ENCODE results near the gene CD82. TPM values are rescaled to one million over a fixed set of nuclear protein-coding genes. Genes with fewer than 3 reads are reported as not detected.

The CD82 gene
- total and polyA plus RNA-seq, 2 donors from 2014 or later, result 59.3 to 94.4 TPM

DNA sequence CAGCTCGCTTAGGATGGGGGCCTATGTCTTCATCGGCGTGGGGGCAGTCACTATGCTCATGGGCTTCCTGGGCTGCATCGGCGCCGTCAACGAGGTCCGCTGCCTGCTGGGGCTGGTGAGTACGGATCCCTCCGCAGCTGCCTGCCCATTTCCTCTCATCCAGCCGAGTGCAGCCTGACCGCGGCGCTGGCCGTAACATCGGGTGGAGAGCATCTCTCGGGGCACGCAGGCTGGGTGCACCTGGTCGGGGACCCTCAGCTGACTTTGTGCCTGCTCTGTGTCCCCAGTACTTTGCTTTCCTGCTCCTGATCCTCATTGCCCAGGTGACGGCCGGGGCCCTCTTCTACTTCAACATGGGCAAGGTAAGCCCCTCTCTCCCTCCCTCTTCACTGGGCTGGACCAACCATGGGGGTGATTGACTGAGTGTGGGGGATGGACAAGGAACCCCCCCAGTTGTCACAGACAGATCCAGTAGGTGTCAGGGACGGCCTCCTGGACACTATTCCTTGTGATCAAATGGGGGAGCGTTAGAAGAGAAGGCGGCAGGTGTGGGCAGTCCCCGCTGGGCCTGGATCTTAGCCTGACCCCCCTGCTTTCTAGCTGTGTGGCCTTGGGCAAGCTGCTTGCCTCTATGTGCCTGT, 39.7 kb downstream of the CD82 start:
- Histone ChIP-seq H3K4me1 (ENCODE audit: control insufficient read depth in 2 of 3, insufficient read depth in 2 of 3, low read depth in 1 of 3, low read length in 3 of 3) (no peaks in the 10 kb centered on the region), H3K27me3 (ENCODE audit: control insufficient read depth, insufficient read depth, low read length) (no peaks in the 10 kb centered on the region), H3K9me3 (ENCODE audit: control insufficient read depth in 2 of 3, insufficient read depth in 1 of 3, low read length in 3 of 3) (no peaks in the 10 kb centered on the region), H3K4me3 (ENCODE audit: low read length in 3 of 3) (no peak overlapping the region), H3K36me3 (ENCODE audit: control insufficient read depth in 2 of 3, insufficient read depth in 3 of 3, low read length in 3 of 3) (peaks cover 0 to 2% (median 0%) of the 10 kb centered on the region in 3 donors), H3K9ac (ENCODE audit: low read length in 3 of 3) (no peak overlapping the region), H3K27ac (ENCODE audit: low read depth in 2 of 2, low read length in 2 of 2) (no peak overlapping the region)
- intact Hi-C loops (cut with DNase I), result no loop called here
- no peak for TF ChIP-seq CTCF (IDR thresholded peaks at IDR 0.05; ENCODE audit: borderline replicate concordance, extremely low read depth, insufficient read depth)
- no peak for FAIRE-seq
- no peak for DNase-seq

- TF ChIP-seq CTCF (IDR thresholded peaks at IDR 0.05; ENCODE audit: borderline replicate concordance, extremely low read depth, insufficient read depth), result no peak
- Histone ChIP-seq H3K27me3 (ENCODE audit: control insufficient read depth, insufficient read depth, low read length) (no peaks in the 10 kb centered on the region), H3K36me3 (ENCODE audit: control insufficient read depth in 2 of 3, insufficient read depth in 3 of 3, low read length in 3 of 3) (no peaks in the 10 kb centered on the region), H3K4me1 (ENCODE audit: control insufficient read depth in 2 of 3, insufficient read depth in 2 of 3, low read depth in 1 of 3, low read length in 3 of 3) (no peaks in the 10 kb centered on the region), H3K9me3 (ENCODE audit: control insufficient read depth in 2 of 3, insufficient read depth in 1 of 3, low read length in 3 of 3) (no peaks in the 10 kb centered on the region), H3K27ac (ENCODE audit: low read depth in 2 of 2, low read length in 2 of 2) (no peak overlapping the region), H3K9ac (ENCODE audit: low read length in 3 of 3) (no peak overlapping the region), H3K4me3 (ENCODE audit: low read length in 3 of 3) (no peak overlapping the region)
- no peak for DNase-seq
- FAIRE-seq, result no peak
- intact Hi-C loops (cut with DNase I), result no loop called here
Observed at GRCh38 chr11:44605965-44606364, 40.5 kb downstream of the CD82 start.

GRCh38 chr11:44606472-44606871, 41.0 kb downstream of the CD82 start:
- Histone ChIP-seq H3K4me1 (ENCODE audit: control insufficient read depth in 2 of 3, insufficient read depth in 2 of 3, low read depth in 1 of 3, low read length in 3 of 3) (no peaks in the 10 kb centered on the region), H3K9me3 (ENCODE audit: control insufficient read depth in 2 of 3, insufficient read depth in 1 of 3, low read length in 3 of 3) (no peaks in the 10 kb centered on the region), H3K36me3 (ENCODE audit: control insufficient read depth in 2 of 3, insufficient read depth in 3 of 3, low read length in 3 of 3) (no peaks in the 10 kb centered on the region), H3K27ac (ENCODE audit: low read depth in 2 of 2, low read length in 2 of 2) (no peak overlapping the region), H3K4me3 (ENCODE audit: low read length in 3 of 3) (no peak overlapping the region), H3K9ac (ENCODE audit: low read length in 3 of 3) (no peak overlapping the region), H3K27me3 (ENCODE audit: control insufficient read depth, insufficient read depth, low read length) (no peaks in the 10 kb centered on the region)
- TF ChIP-seq CTCF (IDR thresholded peaks at IDR 0.05; ENCODE audit: borderline replicate concordance, extremely low read depth, insufficient read depth), result no peak
- intact Hi-C loops (cut with DNase I), result no loop called here
- FAIRE-seq (no peak), DNase-seq (no peak)

Measured in kidney (tissue), 14 donors.